OCI-LY1 (cell line): Measurements from ENCODE around the gene PLAGL2.

Source experiments
- CTCF ChIP-seq: fragments of 200-600 bp; sonication (generic), shearing (Covaris generic); IDR thresholded peaks from 2 replicates; pipeline ENCODE4 v1.5.1; 2017; ENCODE audit warnings: mild to moderate bottlenecking, antibody characterized with exemption, low read length, moderate library complexity, mixed read lengths
- EZH2 ChIP-seq: fragments of 200-600 bp; sonication (generic), shearing (Covaris generic); IDR thresholded peaks from 2 replicates; pipeline ENCODE4 v1.8.0; 2017; ENCODE audit warnings: borderline replicate concordance, mixed run types, mild to moderate bottlenecking, antibody characterized with exemption, low read length, moderate library complexity, mixed read lengths

- TF ChIP-seq CTCF, result no peak
- no peak for TF ChIP-seq EZH2
These were observed 6.1 kb downstream of the PLAGL2 start for GRCh38 chr20:32201296-32201976.
